HepG2 (cell line): ENCODE results near the gene SOBP. TPM values are rescaled to one million over a fixed set of nuclear protein-coding genes. Genes with fewer than 3 reads are reported as not detected.
A peak's percentile ranks its signal among the peaks of the same experiment; 100 is the strongest.

Experiments used
- ATAC-seq: fragments of 200-7000 bp; cut with Tn5 transposase; 3 replicates; pipeline ENCODE4 v1.9.1; 2020; ENCODE audit warnings: mild to moderate bottlenecking, moderate library complexity
- BruUV-seq: library from RNA; stranded (reverse); fragments of 400-500 nt; replicated peaks from 2 replicates; lab custom pipeline; 2021; lab: Mats Ljungman, UMichigan
- CTCF ChIA-PET: fragments of 300-600 bp; formaldehyde crosslinking; extraction: SDS; loops from one replicate; lab custom pipeline; 2021; ENCODE audit warnings: low total read pairs, inconsistent platforms, low intra/inter-chr PET ratio; lab: Yijun Ruan, JAX
- POLR2A ChIA-PET: fragments of 350-600 bp; sonication (Branson Sonifier 250); formaldehyde crosslinking; loops from one replicate; lab custom pipeline; 2020; ENCODE audit warnings: antibody characterized with exemption, inconsistent platforms; lab: Yijun Ruan, JAX
- DNase-seq: peaks from one replicate; pipeline ENCODE4 v3.0.0-alpha.2; 2015; ENCODE audit warnings: low spot score
- FAIRE-seq: peaks from 3 replicates; lab custom pipeline; 2011; peaks lifted over from hg19 to GRCh38; lab: Jason Lieb, UNC
- H2AFZ ChIP-seq: one replicate; pipeline ENCODE4 v1.6.1; 2011; ENCODE audit warnings: low read length, inconsistent platforms
- H3K27ac ChIP-seq: fragments of 300-600 bp; 3 replicates; pipeline ENCODE4 v1.8.0; 2011; ENCODE audit warnings: mixed run types, mild to moderate bottlenecking, mixed read lengths, low read length, inconsistent platforms; ENCODE audit not compliant: insufficient read depth; ENCODE audit errors: extremely low read length
- H3K27me3 ChIP-seq, 2 experiments: fragments of 200-600 bp in 1 of 2; 2 replicates in 1 of 2; 3 replicates in 1 of 2; pipeline versions ENCODE4 v1.6.0 to v1.8.0; 2011; ENCODE audit warnings: low read length in 2 of 2, mild to moderate bottlenecking in 2 of 2, moderate library complexity in 2 of 2, inconsistent platforms in 1 of 2; ENCODE audit not compliant: insufficient read depth in 2 of 2, control insufficient read depth in 1 of 2
- H3K36me3 ChIP-seq, 2 experiments: fragments of 200-600 bp in 1 of 2; replicated peaks in 1 of 2; 2 replicates in 1 of 2; 3 replicates in 1 of 2; pipeline versions ENCODE4 v1.5.1 to v1.8.0; 2011; ENCODE audit warnings: low read length in 2 of 2, inconsistent platforms in 1 of 2; ENCODE audit not compliant: insufficient read depth in 2 of 2, control insufficient read depth in 1 of 2
- H3K4me1 ChIP-seq: 2 replicates; pipeline ENCODE4 v1.5.1; 2012; ENCODE audit warnings: low read length, inconsistent platforms; ENCODE audit not compliant: insufficient read depth
- H3K4me2 ChIP-seq: 2 replicates; pipeline ENCODE4 v1.6.0; 2011; ENCODE audit warnings: low read depth, low read length, inconsistent platforms
- H3K4me3 ChIP-seq, 3 experiments: fragments of 200-600 bp in 1 of 3; sonication (generic), shearing (Covaris generic) in 1 of 3; replicated peaks in 1 of 3; 2 replicates each; pipeline ENCODE4 v1.5.1; 2011 to 2016; ENCODE audit warnings: low read length in 3 of 3, inconsistent platforms in 2 of 3, low read depth in 2 of 3, mild to moderate bottlenecking in 2 of 3, control low read depth in 1 of 3, mixed read lengths in 1 of 3; ENCODE audit not compliant: insufficient read depth in 1 of 3
- H3K79me2 ChIP-seq: one replicate; pipeline ENCODE4 v1.6.1; 2011; ENCODE audit warnings: low read length, inconsistent platforms; ENCODE audit not compliant: insufficient read depth
- H3K9ac ChIP-seq: 2 replicates; pipeline ENCODE4 v1.6.0; 2011; ENCODE audit warnings: mild to moderate bottlenecking, low read depth, low read length, inconsistent platforms; ENCODE audit not compliant: insufficient read depth
- H3K9me3 ChIP-seq: 2 replicates; pipeline ENCODE4 v1.5.1; 2012; ENCODE audit warnings: mild to moderate bottlenecking, low read length
- H4K20me1 ChIP-seq: 2 replicates; pipeline ENCODE4 v1.6.0; 2011; ENCODE audit warnings: inconsistent platforms, mild to moderate bottlenecking, low read length, moderate library complexity; ENCODE audit not compliant: insufficient read depth
- BCL6 ChIP-seq: IDR thresholded peaks from 2 replicates; pipeline ENCODE4 v1.6.1; 2016; ENCODE audit warnings: missing genetic modification reagents, missing compliant biosample characterization
- PLSCR1 ChIP-seq: sonication (generic); formaldehyde crosslinking; IDR thresholded peaks from 2 replicates; pipeline ENCODE4 v1.5.0; 2020; ENCODE audit warnings: missing genetic modification reagents, mild to moderate bottlenecking, borderline replicate concordance
- ZNF382 ChIP-seq: sonication (generic); formaldehyde crosslinking; IDR thresholded peaks from 2 replicates; pipeline ENCODE4 v1.5.0; 2020; ENCODE audit warnings: missing genetic modification reagents, mild to moderate bottlenecking, borderline replicate concordance
- WGBS: methylation state at CpG from one replicate; pipeline ENCODE4 v1.1.6; 2017; ENCODE audit warnings: low lambda C conversion rate; 5-methylcytosine and 5-hydroxymethylcytosine counted together
- in situ Hi-C: cut with HindIII; loops from 2 replicates; pipeline ENCODE4 v1.10.0; 2017; ENCODE audit warnings: low pct_unique_long_range_greater_than_20kb; ENCODE audit not compliant: extremely low pct_ligation_motif_present
- intact Hi-C: fragments of 100-400 bp; cut with micrococcal nuclease; formaldehyde crosslinking; loops from one replicate; pipeline ENCODE4 v1.10.0; 2022; ENCODE audit not compliant: unreplicated experiment
- polyA plus RNA-seq, 8 experiments: library from polyadenylated mRNA; depleted of rRNA in 3 of 8; stranded (reverse) in 7 of 8; unstranded in 1 of 8; fragments of >200 nt; fragmentation: Illumina TruSeq in 4 of 8; extraction: Trizol in 4 of 8; gene quantifications; 2 replicates each; pipeline versions ENCODE4 v1.2.1 to v1.2.3, GENCODE V29; 2011 to 2016; ENCODE audit warnings: low read depth in 4 of 8, missing spikeins in 1 of 8, mixed read lengths in 1 of 8; ENCODE audit not compliant: insufficient read depth in 1 of 8
- total RNA-seq, 5 experiments: library from RNA; depleted of rRNA; stranded (reverse); fragments of >200 nt; fragmentation: Illumina TruSeq; extraction: Trizol; gene quantifications; 2 replicates each; pipeline ENCODE4 v1.2.3, GENCODE V29; 2016; ENCODE audit warnings: low read depth in 1 of 5

The SOBP gene
- total and polyA plus RNA-seq, 2 of the 13 experiments (the other 11 are each of a cell fraction or from before 2014, with no cell fraction given), result 1.5 to 6.9 TPM

DNA sequence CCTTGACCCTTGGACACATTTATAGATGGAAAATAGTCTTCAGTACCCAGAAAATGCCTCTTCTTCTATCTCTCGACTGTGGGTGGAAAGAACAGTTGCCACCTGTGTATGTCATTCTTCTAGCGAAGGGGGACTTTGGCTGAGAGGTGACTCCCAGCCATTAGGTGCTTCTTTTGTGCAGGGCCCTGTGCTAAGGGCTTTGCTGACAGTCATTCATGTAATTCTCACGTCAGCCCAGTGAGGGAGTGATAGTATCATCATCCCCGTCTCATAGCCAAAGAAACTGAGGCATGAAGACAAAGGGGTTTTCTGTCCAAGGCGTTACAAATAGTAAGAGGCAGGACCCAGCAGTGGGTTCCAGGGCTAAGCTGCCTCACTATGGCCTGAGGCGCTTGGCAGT is 173.4 kb downstream of the SOBP start (continued):
- no peak for TF ChIP-seq PLSCR1

DNA sequence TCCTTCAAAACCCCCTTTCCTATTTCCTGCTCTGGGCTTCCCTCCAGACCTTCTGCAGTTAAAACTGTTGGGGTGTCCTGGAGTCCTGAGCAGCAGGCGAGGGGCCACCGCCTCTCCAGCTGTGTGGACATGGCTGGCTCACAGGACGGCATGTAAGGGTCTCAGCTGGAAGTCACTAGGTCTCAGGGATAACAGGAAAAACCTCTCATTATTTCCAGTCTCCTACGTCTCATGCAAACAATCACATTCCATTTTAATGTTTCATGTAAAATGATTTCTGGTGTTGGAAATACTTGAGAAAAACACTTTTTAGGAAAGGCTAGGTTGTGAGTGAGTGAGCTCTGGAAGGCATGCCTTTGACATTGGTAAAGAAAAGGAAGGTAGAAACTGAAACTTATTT is 175.5 kb downstream of the SOBP start:
- FAIRE-seq, result no peak
- ATAC-seq, result no peak
- WGBS, result 87% methylated on average over 4 of the region's 4 CpGs
- H3K4me2 ChIP-seq, result peak overlapping the region; percentile 80
- no peak for TF ChIP-seq ZNF382 (CRISPR knock-in tag)
- peak; percentile 44; the same call in 1 of the 2 replicates for TF ChIP-seq BCL6 (CRISPR knock-in tag)
- TF ChIP-seq, all 625 proteins: peak for 1
- in situ Hi-C loops, result no loop called here
- peak overlapping the region; percentile 91 for H3K27ac ChIP-seq
- H3K9ac ChIP-seq, result peak overlapping the region; percentile 67; the same call in 1 of the 2 replicates
- H3K27me3 ChIP-seq, result no peaks in the 10 kb centered on the region
- peaks cover 0 to under 1% of the 10 kb centered on the region in 2 experiments; a peak in 1 of 5 replicates for H3K36me3 ChIP-seq
- no peaks in the 10 kb centered on the region for H3K79me2 ChIP-seq
- no peaks in the 10 kb centered on the region for H3K9me3 ChIP-seq
- intact Hi-C loops, result no loop called here
- no peaks in the 10 kb centered on the region for H4K20me1 ChIP-seq
- BruUV-seq, result no TSS peak
- no peak for DNase-seq
- POLR2A ChIA-PET, result interaction anchor here (1.5 kb wide), 1 partner anchor 173 kb away, joined by 5 read pairs; no protein-coding TSS in a partner anchor
- CTCF ChIA-PET, result no interaction called here
- peaks cover 49% of the 10 kb centered on the region for H3K4me1 ChIP-seq
- H3K4me3 ChIP-seq, result no peak overlapping the region
- H2AFZ ChIP-seq, result no peak overlapping the region
